Type B pancreatic cell (in vitro differentiated cells): ENCODE measurements around the gene ZNF324B. TPM values are rescaled to one million over a fixed set of nuclear protein-coding genes. Genes with fewer than 3 reads are reported as not detected.
"Not testable (repeated sequence)": the region's sequence is repeated elsewhere in the genome, so short reads cannot be mapped to it uniquely, and the experiment has no call there.

Source experiments
- DNase-seq: peaks from one replicate; pipeline ENCODE4 v3.0.0; 2021; ENCODE audit warnings: mixed read lengths; ENCODE audit not compliant: unreplicated experiment; ENCODE audit errors: extremely low spot score
- H3K27ac Mint-ChIP-seq: 2 replicates; pipeline ENCODE4 v1.8.0; 2021; ENCODE audit warnings: mild to moderate bottlenecking, mixed read lengths
- H3K27me3 Mint-ChIP-seq: 2 replicates; pipeline ENCODE4 v1.8.0; 2021; ENCODE audit warnings: mixed read lengths
- H3K36me3 Mint-ChIP-seq: 2 replicates; pipeline ENCODE4 v1.8.0; 2021; ENCODE audit warnings: mixed read lengths
- H3K4me1 Mint-ChIP-seq: one replicate; pipeline ENCODE4 v1.8.0; 2021; ENCODE audit warnings: mixed read lengths; ENCODE audit not compliant: unreplicated experiment
- H3K4me3 Mint-ChIP-seq: 2 replicates; pipeline ENCODE4 v1.8.0; 2021; ENCODE audit warnings: mild to moderate bottlenecking, mixed read lengths
- H3K9me3 Mint-ChIP-seq: 2 replicates; pipeline ENCODE4 v1.8.0; 2021; ENCODE audit warnings: mixed read lengths
- CTCF ChIP-seq: fragments of 200-600 bp; sonication (generic); conservative IDR thresholded peaks from 2 replicates; pipeline ENCODE4 v1.5.0; 2021; ENCODE audit warnings: antibody characterized with exemption, mild to moderate bottlenecking
- total RNA-seq: library from RNA; stranded (reverse); gene quantifications from 2 replicates; pipeline ENCODE4 v1.2.1, GENCODE V29; 2021; ENCODE audit warnings: low replicate concordance

The ZNF324B gene
- total RNA-seq, 1 donor from 2014 or later: 12.7 TPM

- H3K27ac Mint-ChIP-seq: no peak overlapping the region
- no peak overlapping the region for H3K4me3 Mint-ChIP-seq
- H3K9me3 Mint-ChIP-seq: no peaks in the 10 kb centered on the region
- no peak for TF ChIP-seq CTCF
- H3K4me1 Mint-ChIP-seq: peaks cover 5% of the 10 kb centered on the region
- H3K27me3 Mint-ChIP-seq: no peaks in the 10 kb centered on the region
- DNase-seq: no peak
- H3K36me3 Mint-ChIP-seq: no peaks in the 10 kb centered on the region
Measured at GRCh38 chr19:58480481-58480830, 29.0 kb downstream of the ZNF324B start.

- no peaks in the 10 kb centered on the region for H3K36me3 Mint-ChIP-seq
- TF ChIP-seq CTCF: no peak
- peaks cover 5% of the 10 kb centered on the region for H3K4me1 Mint-ChIP-seq
- no peak for DNase-seq
- H3K27me3 Mint-ChIP-seq: no peaks in the 10 kb centered on the region
- no peak overlapping the region for H3K27ac Mint-ChIP-seq
- H3K9me3 Mint-ChIP-seq: no peaks in the 10 kb centered on the region
- H3K4me3 Mint-ChIP-seq: no peak overlapping the region
Measured at GRCh38 chr19:58480831-58481230, 29.4 kb downstream of the ZNF324B start.

- Mint-ChIP-seq H3K27me3 (no peaks in the 10 kb centered on the region), H3K36me3 (no peaks in the 10 kb centered on the region), H3K4me3 (no peak overlapping the region), H3K27ac (no peak overlapping the region), H3K4me1 (no peaks in the 10 kb centered on the region), H3K9me3 (no peaks in the 10 kb centered on the region)
- DNase-seq: no peak
- no peak for TF ChIP-seq CTCF
Measured at GRCh38 chr19:58482372-58482771, 30.9 kb downstream of the ZNF324B start.

- no peak for TF ChIP-seq CTCF
- Mint-ChIP-seq H3K36me3 (no peaks in the 10 kb centered on the region), H3K4me3 (no peak overlapping the region), H3K9me3 (no peaks in the 10 kb centered on the region), H3K4me1 (no peaks in the 10 kb centered on the region), H3K27me3 (no peaks in the 10 kb centered on the region), H3K27ac (no peak overlapping the region)
- no peak for DNase-seq
Measured at GRCh38 chr19:58483776-58484175, 32.4 kb downstream of the ZNF324B start.

GRCh38 chr19:58484349-58484748 lies 32.9 kb downstream of the ZNF324B start:
- not testable (repeated sequence) for DNase-seq, H3K27me3 Mint-ChIP-seq, H3K27ac Mint-ChIP-seq, H3K9me3 Mint-ChIP-seq, H3K4me3 Mint-ChIP-seq, H3K36me3 Mint-ChIP-seq, H3K4me1 Mint-ChIP-seq
- peak; percentile 42 for TF ChIP-seq CTCF

- H3K27me3 Mint-ChIP-seq: no peaks in the 10 kb centered on the region
- no peak for DNase-seq
- no peak overlapping the region for H3K4me3 Mint-ChIP-seq
- H3K4me1 Mint-ChIP-seq: no peaks in the 10 kb centered on the region
- H3K27ac Mint-ChIP-seq: no peak overlapping the region
- H3K36me3 Mint-ChIP-seq: no peaks in the 10 kb centered on the region
- H3K9me3 Mint-ChIP-seq: no peaks in the 10 kb centered on the region
- TF ChIP-seq CTCF: no peak
Measured at GRCh38 chr19:58491393-58491792, 40.0 kb downstream of the ZNF324B start.
